Neuronal stem cell (in vitro differentiated cells): Measurements from ENCODE around the gene FGB.

ENCODE experiments used
- DNase-seq: peaks from one replicate; pipeline ENCODE4 v3.0.0-alpha.2; 2013; ENCODE audit warnings: low spot score
- H2AFZ ChIP-seq: one replicate; pipeline ENCODE4 v1.6.1; 2013; ENCODE audit warnings: mild to moderate bottlenecking, low read length, inconsistent platforms
- H2AK5ac ChIP-seq: 2 replicates; pipeline ENCODE4 v1.6.1; 2013; ENCODE audit warnings: low read depth, mild to moderate bottlenecking, inconsistent platforms, low read length, moderate library complexity, mixed read lengths
- H2BK120ac ChIP-seq: 2 replicates; pipeline ENCODE4 v1.6.1; 2013; ENCODE audit warnings: low read depth, mild to moderate bottlenecking, inconsistent platforms, low read length, moderate library complexity, mixed read lengths
- H2BK12ac ChIP-seq: one replicate; pipeline ENCODE4 v1.6.1; 2013; ENCODE audit warnings: low read length, inconsistent platforms
- H2BK15ac ChIP-seq: 2 replicates; pipeline ENCODE4 v1.6.1; 2013; ENCODE audit warnings: mild to moderate bottlenecking, low read length, inconsistent platforms, mixed read lengths
- H2BK5ac ChIP-seq: one replicate; pipeline ENCODE4 v1.6.1; 2013; ENCODE audit warnings: inconsistent platforms, mild to moderate bottlenecking, low read length, moderate library complexity
- H3K14ac ChIP-seq: one replicate; pipeline ENCODE4 v1.6.1; 2013; ENCODE audit warnings: low read length, inconsistent platforms
- H3K18ac ChIP-seq: 2 replicates; pipeline ENCODE4 v1.6.1; 2013; ENCODE audit warnings: low read length, inconsistent platforms
- H3K23ac ChIP-seq: 2 replicates; pipeline ENCODE4 v1.6.1; 2013; ENCODE audit warnings: low read depth, mild to moderate bottlenecking, mixed read lengths, low read length, inconsistent platforms; ENCODE audit not compliant: poor library complexity
- H3K27ac ChIP-seq: replicated peaks from 3 replicates; pipeline ENCODE4 v1.5.1; 2013; ENCODE audit warnings: low read length, inconsistent platforms
- H3K27me3 ChIP-seq, 3 experiments: 2 replicates each; pipeline ENCODE4 v1.6.1; 2013; ENCODE audit warnings: low read length in 3 of 3, mild to moderate bottlenecking in 2 of 3, inconsistent platforms in 1 of 3, low read depth in 1 of 3, mixed read lengths in 1 of 3, moderate library complexity in 1 of 3; ENCODE audit not compliant: control insufficient read depth in 3 of 3, insufficient read depth in 3 of 3
- H3K36me3 ChIP-seq, 2 donors: replicated peaks in 1 of 2; 2 replicates each; pipeline ENCODE4 v1.6.1; 2013; ENCODE audit warnings: low read length in 2 of 2; ENCODE audit not compliant: control insufficient read depth in 2 of 2, insufficient read depth in 2 of 2
- H3K4ac ChIP-seq: 2 replicates; pipeline ENCODE4 v1.6.1; 2013; ENCODE audit warnings: inconsistent platforms, mild to moderate bottlenecking, low read length, moderate library complexity
- H3K4me1 ChIP-seq, 2 donors: 1 replicate in 1 of 2; 2 replicates in 1 of 2; pipeline ENCODE4 v1.6.1; 2013; ENCODE audit warnings: low read length in 2 of 2, low read depth in 1 of 2; ENCODE audit not compliant: control insufficient read depth in 2 of 2, insufficient read depth in 1 of 2
- H3K4me2 ChIP-seq: one replicate; pipeline ENCODE4 v1.6.1; 2013; ENCODE audit warnings: mild to moderate bottlenecking, low read length, inconsistent platforms; ENCODE audit not compliant: insufficient read depth, poor library complexity, severe bottlenecking
- H3K4me3 ChIP-seq, 2 donors: 2 replicates each; pipeline ENCODE4 v1.5.1; 2013; ENCODE audit warnings: low read length in 2 of 2, mild to moderate bottlenecking in 2 of 2, inconsistent platforms in 1 of 2, moderate library complexity in 1 of 2
- H3K79me1 ChIP-seq: one replicate; pipeline ENCODE4 v1.6.1; 2013; ENCODE audit warnings: low read depth, mild to moderate bottlenecking, inconsistent platforms, low read length, moderate library complexity
- H3K9ac ChIP-seq: one replicate; pipeline ENCODE4 v1.6.1; 2013; ENCODE audit warnings: mild to moderate bottlenecking, low read depth, low read length, inconsistent platforms; ENCODE audit not compliant: poor library complexity
- H3K9me3 ChIP-seq, 2 donors: replicated peaks in 1 of 2; 2 replicates each; pipeline versions ENCODE3 to v1.6.1; 2013; ENCODE audit warnings: low read length in 2 of 2, mild to moderate bottlenecking in 2 of 2, inconsistent platforms in 1 of 2, low read depth in 1 of 2, mixed read lengths in 1 of 2, moderate library complexity in 1 of 2; ENCODE audit not compliant: control insufficient read depth in 2 of 2, insufficient read depth in 1 of 2
- H4K8ac ChIP-seq: one replicate; pipeline ENCODE4 v1.6.1; 2013; ENCODE audit warnings: low read depth, mild to moderate bottlenecking, inconsistent platforms, low read length, moderate library complexity
- H4K91ac ChIP-seq: one replicate; pipeline ENCODE4 v1.6.1; 2013; ENCODE audit warnings: low read length, low read depth, mild to moderate bottlenecking, inconsistent platforms; ENCODE audit not compliant: poor library complexity
- WGBS, 2 donors: extraction: QIAGEN DNeasy Blood & Tissue Kit; methylation state at CpG; one replicate each; pipeline ENCODE4 v1.1.7; 2013; ENCODE audit warnings: missing lambda C conversion rate in 2 of 2, mixed read lengths in 1 of 2; ENCODE audit not compliant: insufficient read length in 2 of 2, insufficient replicate concordance in 1 of 2; ENCODE audit errors: extremely low coverage in 2 of 2; 5-methylcytosine and 5-hydroxymethylcytosine counted together

FGB gene

DNA sequence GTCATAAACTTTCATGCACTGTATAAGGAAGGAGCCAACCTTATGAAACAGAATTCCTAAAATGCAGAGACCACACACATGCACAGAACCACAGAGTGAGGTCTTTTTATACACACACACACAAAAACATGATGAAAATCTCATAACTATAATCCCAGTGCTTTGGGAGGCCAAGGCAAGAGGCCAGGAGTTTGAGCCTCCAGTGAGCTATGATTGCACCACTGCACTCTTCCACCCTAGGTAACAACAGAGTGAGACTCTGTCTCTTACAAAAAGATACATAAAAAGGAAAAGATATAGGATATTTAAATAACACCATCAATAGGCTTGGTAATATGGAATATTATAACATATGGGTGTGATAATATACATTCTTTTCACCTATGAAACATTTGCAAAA lies 17.1 kb downstream of the FGB start:
- H2BK120ac ChIP-seq, result no peak overlapping the region
- H3K27me3 ChIP-seq, result peaks cover 0 to 4% (median 0%) of the 10 kb centered on the region in 3 experiments
- no peak overlapping the region for H4K8ac ChIP-seq
- H3K4me2 ChIP-seq, result no peak overlapping the region
- H3K14ac ChIP-seq, result no peak overlapping the region
- no peaks in the 10 kb centered on the region for H3K9me3 ChIP-seq
- H2BK15ac ChIP-seq, result no peak overlapping the region
- no peak for DNase-seq
- H3K9ac ChIP-seq, result no peak overlapping the region
- H3K36me3 ChIP-seq, result no peaks in the 10 kb centered on the region
- peaks cover 1% of the 10 kb centered on the region for H3K79me1 ChIP-seq
- H2BK5ac ChIP-seq, result no peak overlapping the region
- H3K27ac ChIP-seq, result no peak overlapping the region
- no peak overlapping the region for H3K18ac ChIP-seq
- H3K4ac ChIP-seq, result no peak overlapping the region
- H4K91ac ChIP-seq, result no peak overlapping the region
- H2BK12ac ChIP-seq, result no peak overlapping the region
- H2AK5ac ChIP-seq, result no peak overlapping the region
- no peaks in the 10 kb centered on the region for H3K4me1 ChIP-seq
- H2AFZ ChIP-seq, result no peak overlapping the region
- no peak overlapping the region for H3K4me3 ChIP-seq
- no peak overlapping the region for H3K23ac ChIP-seq

DNA sequence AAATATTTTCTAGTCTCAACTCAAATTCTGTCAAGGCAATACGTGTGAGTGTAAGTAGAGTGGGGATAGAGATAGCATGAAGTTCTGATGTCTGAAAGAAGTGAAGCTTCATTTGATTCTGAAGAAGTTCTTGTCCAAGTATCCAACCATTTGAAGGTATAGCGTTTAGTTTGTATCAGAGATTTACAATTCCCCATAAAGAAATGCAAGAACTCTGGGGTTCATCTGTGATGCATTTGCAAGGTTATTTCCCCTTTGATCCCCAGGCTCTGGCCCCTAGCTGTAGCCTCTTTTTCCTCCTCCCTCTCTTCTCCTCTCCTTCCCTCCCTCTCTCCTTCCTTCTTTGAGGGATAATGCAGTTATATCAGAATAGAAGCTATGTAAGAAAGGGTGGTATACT lies 19.9 kb downstream of the FGB start:
- Histone ChIP-seq H3K27ac (no peak overlapping the region), H2BK5ac (no peak overlapping the region), H2BK15ac (no peak overlapping the region), H2AK5ac (no peak overlapping the region), H3K9me3 (no peaks in the 10 kb centered on the region), H3K79me1 (peaks cover 1% of the 10 kb centered on the region), H3K27me3 (peaks cover 0 to 4% (median 0%) of the 10 kb centered on the region in 3 experiments), H4K8ac (no peak overlapping the region), H2AFZ (no peak overlapping the region), H3K23ac (no peak overlapping the region), H3K18ac (no peak overlapping the region), H3K4me1 (no peaks in the 10 kb centered on the region), H3K4ac (no peak overlapping the region), H3K9ac (no peak overlapping the region), H3K4me2 (no peak overlapping the region), H2BK12ac (no peak overlapping the region), H3K14ac (no peak overlapping the region), H3K4me3 (no peak overlapping the region), H4K91ac (no peak overlapping the region), H3K36me3 (no peaks in the 10 kb centered on the region), H2BK120ac (no peak overlapping the region)
- DNase-seq, result no peak
- WGBS, 2 donors, result no CpG with 5 or more reads among the region's 2 CpGs

DNA sequence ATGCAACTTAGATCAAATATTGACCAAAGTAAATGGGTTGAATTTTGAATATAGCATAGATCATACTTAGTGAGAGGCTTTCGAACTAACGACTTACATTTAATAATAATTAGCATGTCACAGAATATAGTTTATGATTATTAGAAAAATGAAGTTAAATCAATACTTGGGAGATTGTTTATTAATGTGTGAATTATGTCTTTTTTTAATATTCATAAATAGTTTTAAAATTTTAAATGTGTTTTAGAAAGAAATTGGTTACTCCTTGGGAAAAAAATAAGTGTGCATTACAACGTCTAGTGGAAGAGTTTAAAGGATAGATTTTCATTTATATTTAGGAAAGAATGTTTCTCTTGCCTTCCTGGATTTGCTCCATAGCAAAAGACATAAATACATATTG lies 20.4 kb downstream of the FGB start:
- WGBS, 2 donors, result no CpG with 5 or more reads among the region's 3 CpGs
- no peak overlapping the region for H3K4me2 ChIP-seq
- H3K4ac ChIP-seq, result no peak overlapping the region
- H3K4me1 ChIP-seq, result no peaks in the 10 kb centered on the region
- no peaks in the 10 kb centered on the region for H3K36me3 ChIP-seq
- no peak overlapping the region for H2BK15ac ChIP-seq
- H2BK5ac ChIP-seq, result no peak overlapping the region
- no peak overlapping the region for H2BK120ac ChIP-seq
- no peak overlapping the region for H3K9ac ChIP-seq
- no peaks in the 10 kb centered on the region for H3K9me3 ChIP-seq
- H4K91ac ChIP-seq, result no peak overlapping the region
- DNase-seq, result no peak
- H3K27me3 ChIP-seq, result peaks cover 0 to 4% (median 0%) of the 10 kb centered on the region in 3 experiments
- H2BK12ac ChIP-seq, result no peak overlapping the region
- H3K27ac ChIP-seq, result no peak overlapping the region
- no peak overlapping the region for H2AK5ac ChIP-seq
- no peak overlapping the region for H2AFZ ChIP-seq
- no peak overlapping the region for H4K8ac ChIP-seq
- no peak overlapping the region for H3K4me3 ChIP-seq
- no peak overlapping the region for H3K18ac ChIP-seq
- H3K79me1 ChIP-seq, result peaks cover 1% of the 10 kb centered on the region
- no peak overlapping the region for H3K14ac ChIP-seq
- no peak overlapping the region for H3K23ac ChIP-seq

DNA sequence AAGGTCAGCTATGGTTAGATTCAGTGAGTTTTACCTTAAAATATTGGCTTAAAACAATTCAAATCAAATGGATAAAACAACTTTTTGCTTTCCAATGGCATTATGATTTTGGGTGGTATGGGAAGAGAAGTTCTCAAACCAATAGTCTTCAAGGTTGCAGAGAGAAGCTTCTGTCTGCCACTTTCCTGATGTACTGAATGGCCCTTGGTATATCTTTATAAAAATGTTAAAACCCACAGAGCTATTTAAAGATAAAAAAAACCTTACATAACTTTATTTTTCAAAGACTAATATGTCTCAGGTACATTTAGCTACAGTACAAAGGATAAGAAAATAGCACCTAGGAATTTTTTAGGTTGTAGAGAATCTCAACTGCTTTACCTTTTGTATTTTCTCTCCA lies 20.9 kb downstream of the FGB start:
- H3K4me3 ChIP-seq, result no peak overlapping the region
- no peak overlapping the region for H2BK120ac ChIP-seq
- no peak overlapping the region for H3K4ac ChIP-seq
- H2BK12ac ChIP-seq, result no peak overlapping the region
- no peaks in the 10 kb centered on the region for H3K36me3 ChIP-seq
- no peak overlapping the region for H2AK5ac ChIP-seq
- H2BK5ac ChIP-seq, result no peak overlapping the region
- no peaks in the 10 kb centered on the region for H3K4me1 ChIP-seq
- H4K8ac ChIP-seq, result no peak overlapping the region
- no peak overlapping the region for H3K18ac ChIP-seq
- no peak overlapping the region for H2AFZ ChIP-seq
- H3K79me1 ChIP-seq, result peaks cover 1% of the 10 kb centered on the region
- no peak overlapping the region for H3K23ac ChIP-seq
- H4K91ac ChIP-seq, result no peak overlapping the region
- H3K9me3 ChIP-seq, result no peaks in the 10 kb centered on the region
- H3K14ac ChIP-seq, result no peak overlapping the region
- no peak for DNase-seq
- H3K4me2 ChIP-seq, result no peak overlapping the region
- H2BK15ac ChIP-seq, result no peak overlapping the region
- no peak overlapping the region for H3K9ac ChIP-seq
- H3K27ac ChIP-seq, result no peak overlapping the region
- peaks cover 0 to 4% (median 0%) of the 10 kb centered on the region in 3 experiments for H3K27me3 ChIP-seq
